ENCODE measurements around the gene PCDHB2.
"Not testable (repeated sequence)": the region's sequence is repeated elsewhere in the genome, so short reads cannot be mapped to it uniquely, and the experiment has no call there.

The PCDHB2 gene

GRCh38 chr5:141121563-141121962 lies 27.1 kb downstream of the PCDHB2 start, which contains the start of gene PCDHB4:
Gene PCDHB4, plus strand, starts transcription at chr5:141121818. Its CDS starts 181 bp downstream, at chr5:141121999.
- no peak for FAIRE-seq
- no peak for DNase-seq (ENCODE audit: insufficient read length, low spot score)
- TF ChIP-seq CTCF (IDR thresholded peaks at IDR 0.05; ENCODE audit: insufficient read depth, missing control alignments) = no peak

- FAIRE-seq = no peak
- no peak for TF ChIP-seq CTCF (IDR thresholded peaks at IDR 0.05; ENCODE audit: insufficient read depth, missing control alignments)
- DNase-seq (ENCODE audit: insufficient read length, low spot score) = no peak
These were observed 27.6 kb downstream of the PCDHB2 start for GRCh38 chr5:141121985-141122384.

GRCh38 chr5:141123396-141124135 lies 29.2 kb downstream of the PCDHB2 start:
- FAIRE-seq; DNase-seq (ENCODE audit: insufficient read length, low spot score): not testable (repeated sequence)

DNA sequence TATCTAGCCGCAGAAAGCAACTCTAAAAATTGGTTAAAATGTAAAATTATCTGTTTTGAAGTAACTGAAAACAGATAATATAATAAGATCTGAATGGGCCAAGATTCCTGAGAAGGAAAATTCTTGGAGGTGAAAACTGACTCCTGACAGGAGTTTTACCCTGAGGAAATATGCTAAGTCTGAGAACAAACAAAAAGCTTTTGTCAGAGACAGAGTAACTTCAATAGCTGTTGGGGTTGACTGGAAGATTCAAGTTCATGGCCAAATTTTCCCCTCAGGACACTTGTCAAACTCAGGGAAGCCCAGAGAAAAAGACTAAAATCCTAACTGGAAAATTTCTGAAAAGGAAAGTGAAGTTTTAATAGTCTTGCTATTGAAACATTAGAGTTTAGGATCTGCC lies 32.9 kb downstream of the PCDHB2 start:
- no peak for DNase-seq (ENCODE audit: insufficient read length, low spot score)

DNA sequence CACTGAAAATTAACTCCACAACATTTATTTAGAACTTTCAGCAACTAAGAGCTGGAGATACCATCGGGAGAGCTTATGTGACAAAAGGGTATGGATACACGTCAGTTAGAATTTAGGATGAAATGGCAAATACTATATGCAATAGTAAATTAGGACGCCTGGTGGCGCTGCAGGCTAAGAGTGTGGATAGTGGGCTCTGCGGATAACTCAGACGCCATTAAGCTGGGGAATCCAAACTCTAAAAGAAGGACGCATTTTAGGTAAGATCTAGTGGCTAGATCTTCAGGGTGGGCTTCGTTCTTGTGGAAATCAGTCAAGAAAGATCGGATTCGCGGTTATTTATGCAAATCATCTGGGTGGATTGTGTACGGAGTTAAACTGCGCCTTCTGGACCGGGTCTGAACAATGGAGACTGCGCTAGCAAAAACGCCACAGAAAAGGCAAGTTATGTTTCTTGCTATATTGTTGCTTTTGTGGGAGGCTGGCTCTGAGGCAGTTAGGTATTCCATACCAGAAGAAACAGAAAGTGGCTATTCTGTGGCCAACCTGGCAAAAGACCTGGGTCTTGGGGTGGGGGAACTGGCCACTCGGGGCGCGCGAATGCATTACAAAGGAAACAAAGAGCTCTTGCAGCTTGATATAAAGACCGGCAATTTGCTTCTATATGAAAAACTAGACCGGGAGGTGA lies 40.8 kb downstream of the PCDHB2 start, which contains the start of gene PCDHB5:
Gene PCDHB5 (plus strand): TSS at position 177 of the 688 bp plus-strand sequence. CDS start 229 bp downstream, at position 406.
- FAIRE-seq (peak; percentile 78), DNase-seq (ENCODE audit: insufficient read length, low spot score) (no peak)
- no peak for TF ChIP-seq CTCF (IDR thresholded peaks at IDR 0.05; ENCODE audit: insufficient read depth, missing control alignments)

More for the DNA sequence above, 32.9 kb downstream of the PCDHB2 start:
- no peak for FAIRE-seq
- no peak for TF ChIP-seq CTCF (IDR thresholded peaks at IDR 0.05; ENCODE audit: insufficient read depth, missing control alignments)

DNA sequence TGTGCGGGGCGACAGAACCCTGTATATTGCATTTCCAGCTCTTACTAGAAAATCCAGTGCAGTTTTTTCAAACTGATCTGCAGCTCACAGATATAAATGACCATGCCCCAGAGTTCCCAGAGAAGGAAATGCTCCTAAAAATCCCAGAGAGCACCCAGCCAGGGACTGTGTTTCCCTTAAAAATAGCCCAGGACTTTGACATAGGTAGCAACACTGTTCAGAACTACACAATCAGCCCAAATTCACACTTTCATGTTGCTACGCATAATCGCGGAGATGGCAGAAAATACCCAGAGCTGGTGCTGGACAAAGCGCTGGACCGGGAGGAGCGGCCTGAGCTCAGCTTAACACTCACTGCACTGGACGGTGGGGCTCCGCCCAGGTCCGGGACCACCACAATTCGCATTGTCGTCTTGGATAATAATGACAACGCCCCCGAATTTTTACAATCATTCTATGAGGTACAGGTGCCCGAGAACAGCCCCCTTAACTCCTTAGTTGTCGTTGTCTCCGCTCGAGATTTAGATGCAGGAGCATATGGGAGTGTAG lies 41.4 kb downstream of the PCDHB2 start:
- DNase-seq (ENCODE audit: insufficient read length, low spot score) (no peak), FAIRE-seq (no peak)
- TF ChIP-seq CTCF (IDR thresholded peaks at IDR 0.05; ENCODE audit: insufficient read depth, missing control alignments) = no peak

DNA sequence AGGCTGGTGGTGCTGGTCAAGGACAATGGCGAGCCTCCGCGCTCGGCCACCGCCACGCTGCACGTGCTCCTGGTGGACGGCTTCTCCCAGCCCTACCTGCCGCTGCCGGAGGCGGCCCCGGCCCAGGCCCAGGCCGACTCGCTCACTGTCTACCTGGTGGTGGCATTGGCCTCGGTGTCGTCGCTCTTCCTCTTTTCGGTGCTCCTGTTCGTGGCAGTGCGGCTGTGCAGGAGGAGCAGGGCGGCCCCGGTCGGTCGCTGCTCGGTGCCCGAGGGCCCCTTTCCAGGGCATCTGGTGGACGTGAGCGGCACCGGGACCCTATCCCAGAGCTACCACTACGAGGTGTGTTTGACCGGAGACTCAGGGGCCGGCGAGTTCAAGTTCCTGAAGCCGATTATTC lies 42.9 kb downstream of the PCDHB2 start:
- FAIRE-seq; DNase-seq (ENCODE audit: insufficient read length, low spot score): not testable (repeated sequence)
